ENCODE measurements around the gene UFSP2.
"Not testable (repeated sequence)": the region's sequence is repeated elsewhere in the genome, so short reads cannot be mapped to it uniquely, and the experiment has no call there.

Gene UFSP2

DNA sequence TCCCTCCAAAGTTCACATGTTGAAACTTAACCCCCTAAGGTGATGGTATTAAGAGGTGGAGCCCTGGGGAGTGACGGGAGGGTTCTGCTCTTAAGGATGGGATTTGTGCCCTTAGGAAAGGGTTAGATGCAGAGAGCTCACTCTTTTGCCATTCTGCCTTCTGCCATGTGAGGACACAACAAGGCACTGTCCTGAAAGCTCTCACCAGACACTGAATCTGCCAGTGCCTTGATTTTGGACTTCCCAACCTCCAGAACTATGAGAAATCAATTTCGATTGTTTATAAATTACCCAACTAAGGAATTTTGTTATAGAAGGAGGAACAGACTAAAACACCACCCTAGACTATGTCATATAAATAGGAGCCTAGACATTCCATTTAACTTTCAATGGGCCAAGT, 41.7 kb downstream of the UFSP2 start:
- no peak for DNase-seq (ENCODE audit: low read depth in 2 of 2)

DNA sequence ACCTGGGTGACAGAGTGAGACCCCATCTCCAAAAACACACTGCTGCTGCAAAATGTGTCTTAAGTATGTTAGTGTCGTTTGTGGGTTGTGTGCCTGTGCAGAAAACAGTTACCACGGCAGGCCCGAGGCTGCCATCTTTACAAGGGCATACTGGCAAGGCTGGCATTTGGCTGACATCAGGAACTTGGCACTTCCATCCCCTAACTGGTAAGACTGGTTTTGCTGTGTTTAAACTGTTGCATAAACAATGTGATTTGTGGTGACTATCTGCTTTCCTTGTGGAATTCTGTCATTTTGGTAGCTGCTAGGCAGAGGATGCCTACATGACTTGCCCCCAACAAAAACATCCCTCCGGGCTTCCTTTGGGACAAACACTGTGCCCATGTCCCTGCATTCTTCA, 42.3 kb downstream of the UFSP2 start:
- DNase-seq (ENCODE audit: low read depth in 2 of 2) = no peak

DNA sequence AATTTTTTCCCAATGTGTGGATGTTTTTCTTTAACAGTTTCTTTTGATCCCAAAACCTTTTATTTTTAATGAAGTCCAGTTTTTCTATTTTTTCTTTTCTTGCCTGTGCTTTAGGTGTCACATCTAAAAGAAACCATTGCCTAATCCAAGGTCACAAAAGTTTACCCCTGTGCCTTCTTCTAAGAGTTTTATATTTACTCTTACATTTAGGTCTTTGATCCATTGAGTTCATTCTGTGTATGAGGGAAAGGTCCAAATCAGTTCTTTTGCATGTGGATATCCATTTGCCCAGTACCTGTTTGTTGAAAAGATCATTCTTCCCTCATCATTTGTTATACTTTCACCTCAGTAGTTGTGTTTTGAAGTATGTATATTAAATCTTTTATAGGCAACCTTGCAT, 43.0 kb downstream of the UFSP2 start:
- no peak for DNase-seq (ENCODE audit: low read depth in 2 of 2)

- no peak for DNase-seq (ENCODE audit: low read depth in 2 of 2)
Observed at GRCh38 chr4:185381288-185382196, 44.2 kb downstream of the UFSP2 start.

- DNase-seq (ENCODE audit: low read depth in 2 of 2) = no peak
Observed at GRCh38 chr4:185380320-185380719, 45.4 kb downstream of the UFSP2 start.

DNA sequence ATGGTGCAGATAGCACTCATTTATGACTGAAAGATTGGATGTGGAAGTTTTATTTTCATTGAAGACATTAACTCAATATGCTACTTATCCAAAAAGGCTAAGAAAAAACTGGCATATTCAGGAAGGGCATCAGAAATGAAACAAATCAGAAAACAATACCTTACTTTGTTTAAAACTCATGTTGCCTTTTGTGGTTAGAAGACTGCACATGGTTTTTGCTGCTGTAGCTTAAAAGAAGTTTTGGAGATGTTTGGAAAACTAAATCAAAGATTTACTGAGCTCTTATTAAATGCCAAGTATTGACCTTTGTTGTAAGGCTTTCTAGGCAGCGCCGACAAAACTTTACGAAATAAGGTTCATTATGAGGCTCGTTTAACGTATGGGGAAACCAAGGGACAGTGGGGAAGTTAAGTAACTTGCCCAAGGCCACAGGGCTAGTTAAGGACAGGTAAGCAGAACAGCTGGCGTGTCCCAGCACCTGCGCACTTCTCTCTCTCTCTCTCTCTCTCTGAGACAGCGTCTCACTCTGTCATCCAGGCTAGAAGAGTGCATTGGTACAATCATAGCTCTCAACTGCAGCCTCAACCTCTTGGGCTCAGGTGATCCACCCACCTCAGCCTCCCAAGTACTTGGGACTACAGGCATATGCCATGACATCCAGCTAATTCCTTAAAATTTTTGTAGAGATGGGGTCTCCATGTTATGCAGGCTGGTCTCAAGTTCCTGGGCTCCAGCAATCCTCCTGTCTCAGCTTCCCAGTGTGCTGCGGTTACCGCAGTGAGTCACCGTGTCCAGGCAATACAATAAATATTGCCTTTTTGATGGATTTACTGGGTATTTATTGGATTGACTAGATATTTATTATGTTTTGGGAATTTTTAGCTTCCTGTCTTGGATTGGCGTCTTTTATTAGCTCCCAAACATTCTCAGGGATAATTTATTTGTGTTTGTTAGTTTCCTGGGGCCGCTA, 46.2 kb downstream of the UFSP2 start:
- DNase-seq (ENCODE audit: low read depth in 2 of 2) = no peak

GRCh38 chr4:185378264-185378663, 47.5 kb downstream of the UFSP2 start:
- DNase-seq (ENCODE audit: low read depth in 2 of 2) = no peak

GRCh38 chr4:185374573-185374972, 51.2 kb downstream of the UFSP2 start:
- DNase-seq (ENCODE audit: low read depth in 2 of 2) = no peak

GRCh38 chr4:185374027-185374426, 51.7 kb downstream of the UFSP2 start:
- no peak for DNase-seq (ENCODE audit: low read depth in 2 of 2)

DNA sequence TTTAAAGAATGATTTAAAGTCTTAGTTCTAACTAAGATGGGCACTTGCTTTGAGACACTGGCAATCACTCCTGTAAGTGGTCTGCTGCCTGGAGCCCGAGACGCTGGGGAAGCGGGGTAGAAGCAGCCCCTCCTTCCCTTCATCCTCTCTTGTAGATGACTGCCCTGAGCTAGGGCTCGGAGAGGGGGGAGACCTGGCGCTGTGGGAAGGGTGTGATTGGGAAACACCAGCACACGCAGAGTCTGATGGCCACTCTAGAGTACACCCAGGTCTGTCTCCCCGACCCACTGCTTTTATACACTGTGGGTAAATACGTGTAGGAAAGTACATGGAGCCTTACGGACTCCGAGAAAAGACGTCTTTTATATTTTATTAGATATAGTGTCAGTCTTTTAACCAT, 54.1 kb downstream of the UFSP2 start:
- no peak for DNase-seq (ENCODE audit: low read depth in 2 of 2)

- no peak for DNase-seq (ENCODE audit: low read depth in 2 of 2)
Observed at GRCh38 chr4:185370268-185370949, 55.4 kb downstream of the UFSP2 start.

DNA sequence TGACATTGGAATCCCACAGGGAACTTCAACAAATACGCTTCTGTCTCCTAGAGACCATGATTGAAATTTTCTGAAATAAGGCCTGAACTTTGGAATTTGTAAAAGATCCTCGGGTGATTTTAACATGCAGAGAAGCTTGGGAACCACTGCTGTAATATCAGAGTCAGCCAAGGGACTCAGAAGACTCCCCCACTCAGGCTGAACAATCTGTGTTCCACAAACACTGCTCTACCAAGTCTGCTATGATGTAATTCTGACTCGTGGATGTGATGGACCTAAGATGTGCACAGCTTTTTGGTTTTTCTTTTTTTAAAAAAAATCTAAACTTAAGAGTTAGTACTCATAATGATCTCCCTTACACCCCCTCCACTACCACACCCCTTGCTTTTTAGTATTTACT, 56.0 kb downstream of the UFSP2 start:
- DNase-seq (ENCODE audit: low read depth in 2 of 2) = no peak

- no peak for DNase-seq (ENCODE audit: low read depth in 2 of 2)
Observed at GRCh38 chr4:185364886-185365285, 60.9 kb downstream of the UFSP2 start.

DNA sequence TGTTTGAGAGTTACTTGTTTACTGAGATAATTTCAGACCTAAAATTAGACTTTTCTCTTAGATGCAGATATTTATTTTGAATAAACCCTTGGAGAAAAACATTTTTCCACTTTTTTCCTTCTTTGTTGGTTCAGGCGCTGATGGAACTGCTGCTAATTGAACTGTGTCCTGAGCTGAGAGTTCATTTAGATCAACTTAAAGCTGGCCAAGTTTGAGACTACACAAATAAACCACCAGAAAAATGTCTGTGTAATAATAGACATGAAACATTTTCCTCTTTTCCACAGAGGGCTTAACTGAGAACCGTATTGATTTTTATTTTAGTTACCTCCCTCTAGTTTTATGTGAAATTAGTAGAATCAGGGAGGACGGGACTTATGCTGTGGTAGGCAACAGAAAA, 62.5 kb downstream of the UFSP2 start:
- DNase-seq (ENCODE audit: low read depth in 2 of 2) = no peak

GRCh38 chr4:185362570-185362969, 63.2 kb downstream of the UFSP2 start:
- DNase-seq (ENCODE audit: low read depth in 2 of 2) = not testable (repeated sequence)

DNA sequence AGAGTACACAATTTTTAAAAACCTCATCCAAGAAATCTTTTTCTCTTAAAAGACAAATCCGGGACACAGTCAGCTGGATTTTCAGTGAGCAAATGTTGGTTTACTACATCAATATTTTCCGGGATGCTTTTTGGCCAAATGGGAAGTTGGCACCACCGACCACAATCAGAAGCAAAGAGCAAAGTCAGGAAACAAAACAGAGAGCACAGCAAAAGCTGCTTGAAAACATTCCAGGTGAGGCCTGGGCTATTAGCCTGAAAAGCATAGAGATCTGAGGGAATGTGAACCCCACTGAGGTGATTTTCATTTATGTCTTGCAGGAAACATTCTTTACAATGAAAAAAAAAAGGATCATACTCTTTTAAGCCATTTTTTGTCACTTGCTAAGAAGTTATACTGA, 63.9 kb downstream of the UFSP2 start:
- DNase-seq (ENCODE audit: low read depth in 2 of 2) = no peak

DNA sequence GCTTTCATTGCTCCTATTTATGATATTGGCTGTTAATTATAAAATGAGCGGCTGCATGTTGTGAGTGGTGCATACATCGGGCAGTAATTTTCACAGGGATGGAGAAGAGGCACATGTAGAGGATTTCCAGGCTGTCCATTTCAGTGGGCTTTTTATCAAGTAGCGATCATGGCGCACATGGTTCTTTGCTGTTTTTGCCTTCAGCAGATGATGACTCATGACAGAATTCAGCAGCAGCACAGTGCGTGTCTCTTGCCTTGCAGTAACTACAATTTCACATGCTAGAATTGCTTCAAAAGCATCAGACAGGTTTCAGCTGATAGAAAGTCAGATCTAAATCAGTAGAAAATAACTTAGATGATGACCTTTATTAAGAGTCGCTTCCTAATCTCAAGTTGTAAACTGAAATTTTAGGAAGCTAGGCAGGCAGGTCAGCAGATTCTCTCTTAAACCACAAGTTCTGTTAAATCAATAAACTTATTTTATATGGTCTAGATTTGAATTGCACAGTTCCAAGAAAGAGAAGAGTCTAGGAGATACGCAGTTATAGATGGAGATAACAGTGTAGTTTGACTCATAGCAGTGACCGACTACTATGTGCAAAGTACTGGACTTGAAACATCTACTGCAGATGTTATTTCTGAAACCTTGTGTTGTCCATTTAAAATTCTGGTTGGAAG, 65.9 kb downstream of the UFSP2 start:
- DNase-seq (ENCODE audit: low read depth in 2 of 2) = no peak

DNA sequence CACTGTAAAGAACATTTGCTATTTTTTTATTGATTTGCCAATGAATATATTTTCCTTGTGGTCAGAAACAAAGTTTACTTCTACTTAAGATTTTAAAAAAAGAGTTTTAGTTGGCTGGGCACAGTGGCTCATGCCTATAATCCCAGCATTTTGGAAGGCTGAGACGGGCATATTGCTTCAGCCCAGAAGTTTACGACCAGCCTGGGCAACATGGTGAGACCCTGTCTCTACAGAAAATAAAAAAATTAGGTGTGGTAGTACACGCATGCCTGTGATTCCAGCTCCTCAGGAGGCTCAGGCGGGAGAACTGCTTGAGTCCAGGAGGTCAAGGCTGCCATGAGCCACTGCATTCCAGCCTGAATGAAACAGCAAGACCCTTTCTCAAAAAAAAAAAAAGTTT, 66.8 kb downstream of the UFSP2 start:
- DNase-seq (ENCODE audit: low read depth in 2 of 2) = no peak

- DNase-seq (ENCODE audit: low read depth in 2 of 2) = no peak
Observed at GRCh38 chr4:185358514-185358913, 67.2 kb downstream of the UFSP2 start.

- no peak for DNase-seq (ENCODE audit: low read depth in 2 of 2)
Observed at GRCh38 chr4:185357733-185358440, 67.9 kb downstream of the UFSP2 start.

- DNase-seq (ENCODE audit: low read depth in 2 of 2) = no peak
Observed at GRCh38 chr4:185357211-185357610, 68.6 kb downstream of the UFSP2 start.
